Right cardiac atrium (tissue), 5 donors: ENCODE results near the gene ACOXL. TPM values are rescaled to one million over a fixed set of nuclear protein-coding genes. Genes with fewer than 3 reads are reported as not detected.

ENCODE experiments used
- ATAC-seq, 2 donors: fragments of 200-7000 bp; cut with Tn5 transposase; one replicate each; pipeline versions ENCODE4 v1.8.0 to v1.9.1; 2020; ENCODE audit warnings: moderate library complexity in 2 of 2, mild to moderate bottlenecking in 1 of 2
- DNase-seq, 3 donors: peaks; one replicate each; pipeline ENCODE4 v3.0.0-alpha.2; 2020
- H3K27ac ChIP-seq: one replicate; pipeline ENCODE4 v1.5.1; 2013; ENCODE audit warnings: mild to moderate bottlenecking, low read length, control low read depth, moderate library complexity
- H3K27me3 ChIP-seq: one replicate; pipeline ENCODE4 v1.6.1; 2013; ENCODE audit not compliant: control insufficient read depth, insufficient read depth
- H3K4me1 ChIP-seq: one replicate; pipeline ENCODE4 v1.6.1; 2013; ENCODE audit warnings: low read length; ENCODE audit not compliant: control insufficient read depth, insufficient read depth
- H3K4me3 ChIP-seq: one replicate; pipeline ENCODE4 v1.5.1; 2013; ENCODE audit warnings: low read length, control low read depth
- H3K9me3 ChIP-seq: one replicate; pipeline ENCODE4 v1.6.1; 2013; ENCODE audit warnings: low read length; ENCODE audit not compliant: control insufficient read depth
- WGBS: extraction: QIAGEN DNeasy Blood & Tissue Kit; methylation state at CpG from one replicate; pipeline ENCODE4 v1.1.7; 2013; 5-methylcytosine and 5-hydroxymethylcytosine counted together
- intact Hi-C, 4 donors: fragments of 100-400 bp; cut with DNase I; formaldehyde crosslinking; loops; one replicate each; pipeline versions ENCODE4 v1.11.0 to v1.14.0; 2022 to 2023
- polyA plus RNA-seq: library from polyadenylated mRNA; stranded (reverse); fragments of 200-250 nt; gene quantifications from one replicate; pipeline ENCODE4 v1.2.3, GENCODE V29; 2013
- total RNA-seq, 4 donors: library from RNA; stranded (reverse); fragmentation: NEBNext Ultra II Directional; extraction: Animal tissue kit (Norgen Biotek cat#: 25700); gene quantifications; one replicate each; pipeline ENCODE4 v1.2.1, GENCODE V29; 2021
- donor health status: healthy with polysubstance abuse.
- donor health status: DM: no; HTN: yes; CAD: no.
- donor health status: DM: no; HTN: no; CAD: no.
- donor health status: DM: no; HTN: yes; CAD: no; lungs with severe emphysema.
- donor health status: DM: yes; HTN: yes; CAD: no.

The ACOXL gene
- total and polyA plus RNA-seq, 5 donors, result 0.02 TPM; not detected in 4

DNA sequence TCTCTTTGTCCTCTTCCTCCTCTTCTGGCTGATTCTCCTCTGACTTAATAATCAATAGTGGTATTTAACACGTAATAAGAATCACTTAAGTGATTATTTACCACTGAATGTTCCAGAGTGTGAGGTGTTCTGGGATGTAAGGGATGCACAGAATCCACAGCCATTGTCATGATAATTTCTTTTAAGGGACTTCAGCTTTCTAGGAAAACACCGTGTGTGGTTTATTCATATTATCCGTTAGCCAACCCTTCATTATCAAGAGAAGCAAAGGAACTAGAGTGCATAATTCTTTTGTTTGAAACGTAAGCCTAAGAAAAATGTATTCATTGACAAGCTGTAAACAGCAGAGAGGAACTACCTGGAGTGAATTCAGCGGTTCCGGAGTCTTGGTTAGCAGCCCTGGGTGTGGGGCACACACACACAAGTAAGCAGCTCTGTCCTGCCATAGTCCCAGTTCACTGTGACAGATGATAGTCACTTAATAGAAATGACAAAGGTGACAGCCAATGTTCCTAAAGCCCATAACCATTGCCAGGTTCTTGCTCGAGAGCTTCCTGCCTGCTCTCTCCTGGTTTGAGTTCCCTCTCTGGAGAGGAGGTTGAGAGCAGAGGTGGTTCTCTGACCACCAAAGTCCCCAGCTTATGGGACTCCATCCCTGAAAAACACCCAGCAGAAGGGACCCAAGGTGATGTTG lies 101.9 kb downstream of the ACOXL start:
- DNase-seq, result no peak
- no peak for ATAC-seq
- intact Hi-C loops, result no loop called here
- no peak overlapping the region for H3K27ac ChIP-seq
- H3K4me1 ChIP-seq, result no peaks in the 10 kb centered on the region
- 73% methylated on average over 7 of the region's 7 CpGs for whole genome bisulfite sequencing
- H3K9me3 ChIP-seq, result no peaks in the 10 kb centered on the region
- no peak overlapping the region for H3K4me3 ChIP-seq
- no peaks in the 10 kb centered on the region for H3K27me3 ChIP-seq

DNA sequence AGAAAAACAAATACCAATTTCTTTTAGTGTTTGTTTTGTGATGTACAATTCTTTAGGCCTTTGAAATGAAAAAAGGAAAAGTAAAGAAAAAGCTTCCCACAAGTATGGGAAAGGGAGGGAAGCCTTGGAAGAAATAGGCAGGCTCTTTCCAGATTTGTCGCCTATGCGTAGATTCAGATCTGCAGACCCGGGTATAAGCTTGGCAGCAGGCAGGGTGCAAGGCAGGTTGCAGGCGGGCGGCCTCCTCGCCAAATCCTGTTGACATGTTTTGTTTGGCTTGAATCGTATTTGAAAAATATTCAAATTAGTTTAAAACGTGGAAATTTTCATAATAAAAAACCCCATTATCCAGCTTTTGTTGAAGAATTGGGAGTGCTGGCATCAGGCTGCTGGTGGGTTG lies 104.3 kb downstream of the ACOXL start:
- Histone ChIP-seq H3K9me3 (no peaks in the 10 kb centered on the region), H3K27ac (no peak overlapping the region), H3K4me1 (no peaks in the 10 kb centered on the region), H3K27me3 (no peaks in the 10 kb centered on the region), H3K4me3 (no peak overlapping the region)
- ATAC-seq (no peak), DNase-seq (no peak)
- WGBS, result 78% methylated on average over 8 of the region's 8 CpGs
- intact Hi-C loops, result no loop called here

DNA sequence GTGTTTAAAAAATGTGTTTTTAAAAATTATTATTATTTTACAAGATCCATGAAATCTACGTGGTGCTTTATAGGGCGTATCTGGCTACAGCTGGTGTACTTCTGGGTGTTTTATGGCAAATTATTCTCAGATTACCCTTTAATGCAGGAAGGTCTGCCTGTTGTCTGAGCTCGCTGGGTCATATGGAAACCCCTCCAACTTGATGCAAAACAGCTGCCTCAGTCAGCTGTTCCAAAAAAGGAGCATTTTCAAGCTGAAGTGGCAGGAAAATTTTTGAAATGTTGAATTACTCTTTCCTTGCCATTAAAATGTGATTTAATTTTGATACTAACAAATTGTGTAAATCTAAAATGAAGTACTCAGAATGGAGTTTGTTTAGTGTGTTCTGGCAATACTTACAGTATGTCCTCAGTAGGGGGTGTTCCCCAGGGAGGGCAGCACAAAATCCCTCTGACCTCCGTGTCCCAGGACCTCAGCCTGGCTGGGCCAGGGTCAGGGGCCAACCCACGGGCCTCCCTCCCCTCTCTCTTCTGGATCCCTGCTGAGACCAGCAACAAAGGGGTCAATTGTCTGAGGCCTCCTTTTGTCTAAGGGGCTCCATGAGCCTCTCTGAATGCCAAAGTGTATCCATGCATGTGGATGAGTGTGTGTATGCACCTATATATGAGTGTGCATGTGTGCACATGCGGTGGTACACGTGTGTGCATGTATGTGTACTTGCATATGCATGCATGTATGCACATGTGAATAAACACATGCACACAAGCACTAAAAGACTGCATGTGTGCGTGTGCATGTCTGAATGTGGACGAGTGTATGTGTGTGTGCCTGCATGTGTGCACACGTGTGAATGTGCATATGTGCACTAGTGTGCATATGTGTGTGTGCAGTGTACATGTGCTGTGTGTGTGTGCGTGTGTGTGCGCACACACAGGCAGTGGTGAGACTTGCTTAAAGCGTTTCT lies 105.4 kb downstream of the ACOXL start:
- Histone ChIP-seq H3K27me3 (no peaks in the 10 kb centered on the region), H3K27ac (no peak overlapping the region), H3K4me3 (no peak overlapping the region), H3K9me3 (no peaks in the 10 kb centered on the region), H3K4me1 (no peaks in the 10 kb centered on the region)
- ATAC-seq, result no peak
- DNase-seq, result no peak
- intact Hi-C loops, result no loop called here
- WGBS, result 74% methylated on average over 13 of the region's 13 CpGs

DNA sequence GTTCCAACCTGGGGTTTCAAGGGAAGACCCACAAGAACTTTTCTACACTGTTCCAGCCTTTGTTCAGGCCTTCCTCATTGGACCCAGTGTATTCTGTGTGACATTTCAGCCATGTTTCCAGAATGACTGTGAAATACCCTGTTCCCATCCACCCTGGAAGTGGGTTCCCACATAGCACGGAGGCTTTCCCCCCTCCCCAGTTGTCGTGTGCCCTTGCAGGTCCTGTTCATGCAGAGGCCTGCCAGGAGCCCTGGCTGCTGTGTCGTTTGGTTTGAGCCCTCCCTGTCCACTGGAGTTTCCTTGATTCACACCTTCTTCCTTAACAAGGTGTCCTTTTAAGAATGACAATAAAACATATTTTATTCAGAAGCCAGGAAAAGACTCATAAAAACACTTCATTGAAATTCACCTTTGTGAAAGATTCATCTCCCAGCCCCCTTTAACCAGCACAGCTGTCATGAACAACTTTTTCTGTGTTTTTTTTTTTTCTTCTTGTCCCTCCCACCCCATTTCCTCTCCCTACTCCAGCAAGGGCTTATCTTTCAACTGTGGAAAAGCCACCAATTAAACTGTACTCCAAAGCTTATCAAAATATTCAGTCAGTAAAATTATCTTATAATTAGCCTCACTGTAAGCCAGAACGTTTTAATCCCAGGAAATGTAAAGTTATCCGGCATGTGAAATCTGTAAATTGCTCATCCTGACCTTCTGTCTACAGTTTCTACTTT lies 106.4 kb downstream of the ACOXL start:
- intact Hi-C loops, result no loop called here
- no peaks in the 10 kb centered on the region for H3K27me3 ChIP-seq
- ATAC-seq (no peak), DNase-seq (no peak)
- WGBS, result 37% methylated on average over 5 of the region's 5 CpGs
- H3K4me1 ChIP-seq, result no peaks in the 10 kb centered on the region
- no peak overlapping the region for H3K27ac ChIP-seq
- H3K9me3 ChIP-seq, result no peaks in the 10 kb centered on the region
- H3K4me3 ChIP-seq, result no peak overlapping the region

DNA sequence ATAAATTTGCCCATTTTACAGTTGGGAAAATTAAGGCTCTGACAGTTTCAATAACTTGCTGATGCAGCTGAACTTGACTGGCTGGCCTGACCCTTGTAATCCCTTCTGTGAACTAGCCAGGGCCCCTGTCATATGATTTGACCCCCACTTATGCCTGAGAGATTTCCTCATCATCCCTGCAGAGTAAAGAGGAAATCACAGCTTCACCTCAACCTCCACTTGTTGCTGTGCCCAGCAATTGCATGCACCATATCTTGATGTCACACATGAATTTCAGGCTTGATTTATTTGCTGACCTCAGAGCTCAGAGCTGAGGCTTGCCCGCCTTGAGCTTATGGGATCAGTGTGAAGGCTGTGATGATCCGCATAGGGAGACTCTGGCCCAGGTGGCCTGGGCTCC lies 108.1 kb downstream of the ACOXL start:
- no peak for DNase-seq
- intact Hi-C loops, result no loop called here
- no peaks in the 10 kb centered on the region for H3K9me3 ChIP-seq
- 70% methylated on average over 2 of the region's 2 CpGs for WGBS
- no peaks in the 10 kb centered on the region for H3K27me3 ChIP-seq
- H3K27ac ChIP-seq, result no peak overlapping the region
- no peak for ATAC-seq
- H3K4me1 ChIP-seq, result no peaks in the 10 kb centered on the region
- H3K4me3 ChIP-seq, result no peak overlapping the region

DNA sequence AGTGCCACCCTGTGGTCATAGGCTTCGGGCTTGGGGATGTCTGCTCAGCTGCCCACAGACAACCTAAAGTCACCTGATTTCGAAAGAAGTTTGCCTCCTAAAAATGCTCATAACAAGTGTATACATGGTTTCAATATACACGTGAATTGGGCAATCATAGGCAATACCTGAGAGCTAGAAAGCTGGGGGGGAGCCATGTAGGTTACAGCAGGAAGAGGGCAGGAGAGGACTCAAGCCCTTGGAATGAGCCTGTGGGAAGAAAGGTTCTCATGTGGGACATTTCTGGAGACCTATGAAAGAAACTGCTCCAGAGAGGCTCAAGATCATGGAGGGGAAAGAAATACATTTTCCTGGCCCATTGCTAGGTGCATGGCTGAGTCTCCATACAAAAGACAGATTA lies 109.7 kb downstream of the ACOXL start:
- Histone ChIP-seq H3K27me3 (no peaks in the 10 kb centered on the region), H3K4me3 (no peak overlapping the region), H3K4me1 (no peaks in the 10 kb centered on the region), H3K27ac (no peak overlapping the region), H3K9me3 (no peaks in the 10 kb centered on the region)
- ATAC-seq (no peak), DNase-seq (no peak)
- WGBS, result 68% methylated on average over 3 of the region's 3 CpGs
- intact Hi-C loops, result no loop called here

DNA sequence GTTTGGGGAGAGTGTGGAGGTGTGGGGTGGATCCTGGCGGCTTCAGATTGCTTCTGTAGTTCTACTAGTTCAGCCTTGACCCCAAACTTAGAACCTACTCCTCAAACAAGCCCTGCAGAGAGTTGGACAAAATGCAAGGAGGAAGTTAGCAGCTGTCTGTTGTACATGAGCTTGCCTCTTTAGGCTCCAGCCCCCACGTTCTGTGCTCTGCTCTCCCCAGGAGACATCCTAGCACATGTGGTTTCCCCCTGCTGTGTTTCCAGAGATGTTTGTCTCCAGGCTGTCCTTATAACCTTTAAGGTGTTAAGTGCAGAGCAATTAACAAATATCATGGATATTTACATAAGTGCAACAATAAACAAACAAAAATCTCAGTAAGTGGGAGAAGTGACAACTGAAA lies 111.1 kb downstream of the ACOXL start:
- H3K4me3 ChIP-seq, result no peak overlapping the region
- H3K4me1 ChIP-seq, result no peaks in the 10 kb centered on the region
- H3K27me3 ChIP-seq, result no peaks in the 10 kb centered on the region
- no peaks in the 10 kb centered on the region for H3K9me3 ChIP-seq
- H3K27ac ChIP-seq, result no peak overlapping the region
- ATAC-seq, result no peak
- WGBS, result 47% methylated on average over 2 of the region's 2 CpGs
- intact Hi-C loops, result no loop called here
- DNase-seq, result no peak

DNA sequence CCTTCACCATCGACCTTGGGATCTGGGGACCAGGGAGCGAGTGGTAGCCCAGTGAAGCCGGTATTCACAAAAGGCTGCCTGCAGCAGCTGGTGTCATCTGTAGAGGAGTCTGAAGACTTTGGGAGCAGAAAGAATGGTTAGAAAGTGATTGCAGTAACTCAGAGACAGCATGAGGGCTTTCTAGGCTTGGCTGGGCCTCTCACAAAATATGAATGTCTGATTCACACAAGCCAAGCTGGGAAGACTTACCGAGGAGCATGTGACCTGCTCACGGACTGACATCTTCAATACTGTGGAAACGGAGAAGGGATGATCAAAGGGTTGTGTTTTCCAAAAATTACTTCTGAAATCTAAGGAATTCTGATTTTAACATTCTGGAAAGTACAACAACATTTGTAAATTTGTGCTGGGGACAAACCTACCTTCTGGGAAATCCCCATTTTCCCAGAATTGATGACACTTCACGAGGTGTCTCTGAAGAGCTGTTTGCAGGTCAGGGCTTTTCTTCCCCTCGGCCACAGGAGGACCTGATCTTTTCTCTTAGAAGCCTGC lies 111.7 kb downstream of the ACOXL start:
- Histone ChIP-seq H3K27ac (no peak overlapping the region), H3K4me1 (no peaks in the 10 kb centered on the region), H3K9me3 (no peaks in the 10 kb centered on the region), H3K27me3 (no peaks in the 10 kb centered on the region), H3K4me3 (no peak overlapping the region)
- no peak for ATAC-seq
- DNase-seq, result no peak
- 69% methylated on average over 8 of the region's 8 CpGs for WGBS
- intact Hi-C loops, result no loop called here

DNA sequence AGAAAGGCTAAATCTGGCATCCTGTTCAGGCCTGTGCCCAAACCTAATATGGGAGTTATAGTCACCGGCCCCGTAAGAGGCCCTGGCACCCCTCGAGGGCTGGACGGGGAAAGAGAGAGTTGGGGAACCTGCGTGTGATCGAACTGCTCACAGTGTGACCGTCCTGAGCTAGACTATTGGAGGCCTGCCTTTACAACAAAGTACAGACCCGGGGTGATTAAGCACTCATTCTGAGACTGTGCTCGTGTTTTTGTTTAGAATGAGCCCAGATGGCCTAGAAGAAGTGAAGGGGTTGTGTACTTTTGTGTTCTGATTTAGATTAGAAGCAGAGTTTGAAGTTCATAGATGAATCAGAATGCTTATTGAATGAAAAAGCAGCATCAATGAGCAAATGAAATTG lies 115.3 kb downstream of the ACOXL start:
- DNase-seq (no peak), ATAC-seq (no peak)
- Histone ChIP-seq H3K4me3 (no peak overlapping the region), H3K27me3 (no peaks in the 10 kb centered on the region), H3K4me1 (no peaks in the 10 kb centered on the region), H3K27ac (no peak overlapping the region), H3K9me3 (no peaks in the 10 kb centered on the region)
- intact Hi-C loops, result no loop called here
- WGBS, result 87% methylated on average over 9 of the region's 9 CpGs

DNA sequence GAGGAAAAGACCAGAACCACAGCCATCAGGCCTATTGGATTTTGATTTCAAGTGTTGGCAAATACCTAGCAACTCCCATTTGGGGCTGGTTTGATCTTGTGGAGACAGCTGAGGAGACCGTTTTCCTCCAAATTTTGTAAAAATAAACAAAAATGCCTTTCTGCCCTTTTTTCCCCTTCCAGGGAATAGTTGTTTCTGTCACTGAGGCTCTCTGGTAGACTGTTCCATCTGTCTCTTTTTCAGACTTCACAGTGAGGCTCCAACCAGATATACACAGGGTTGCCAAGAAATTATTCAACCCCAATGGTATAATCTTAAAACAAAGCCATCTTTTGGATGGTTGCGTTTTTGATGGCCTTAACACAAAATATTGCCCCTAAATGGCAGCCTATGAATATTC lies 115.7 kb downstream of the ACOXL start:
- ATAC-seq (no peak), DNase-seq (no peak)
- intact Hi-C loops, result no loop called here
- Histone ChIP-seq H3K4me3 (no peak overlapping the region), H3K27me3 (no peaks in the 10 kb centered on the region), H3K4me1 (no peaks in the 10 kb centered on the region), H3K27ac (no peak overlapping the region), H3K9me3 (no peaks in the 10 kb centered on the region)
- WGBS, result 75% methylated on average over 2 of the region's 2 CpGs
